ENCODE measurements around the gene SIGLEC7. TPM values are rescaled to one million over a fixed set of nuclear protein-coding genes. Genes with fewer than 3 reads are reported as not detected.

The SIGLEC7 gene
- total RNA-seq, 1 donor from 2014 or later: not detected

DNA sequence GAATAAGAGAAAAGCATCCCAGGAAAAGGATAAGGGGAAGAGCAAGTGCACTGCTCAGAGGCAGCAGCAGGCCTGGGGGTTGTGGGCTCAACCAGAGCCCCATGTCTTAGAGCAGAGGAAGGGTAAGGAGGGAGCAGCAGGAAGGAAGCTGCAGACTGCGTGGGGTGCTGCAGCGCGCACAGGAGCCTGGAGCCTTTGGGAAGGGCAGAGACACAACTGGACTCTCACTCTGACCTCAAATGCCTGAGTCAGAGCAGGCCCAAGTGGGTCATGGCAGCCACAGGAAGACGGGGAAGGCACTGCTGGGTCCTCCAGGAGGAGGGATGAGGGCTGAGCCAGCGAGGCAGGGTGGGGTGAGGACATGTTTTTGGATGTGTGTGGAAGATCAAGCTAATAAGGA, 31.6 kb downstream of the SIGLEC7 start:
- DNase-seq (ENCODE audit: low read depth) (no peak), FAIRE-seq (peak; percentile 50)
- Histone ChIP-seq H3K4me3 (ENCODE audit: low read depth, low read length) (no peak overlapping the region), H3K36me3 (ENCODE audit: control insufficient read depth, insufficient read depth, low read length) (no peaks in the 10 kb centered on the region), H3K27me3 (ENCODE audit: control insufficient read depth, insufficient read depth, low read length) (no peaks in the 10 kb centered on the region)
- TF ChIP-seq, protein P1, sequence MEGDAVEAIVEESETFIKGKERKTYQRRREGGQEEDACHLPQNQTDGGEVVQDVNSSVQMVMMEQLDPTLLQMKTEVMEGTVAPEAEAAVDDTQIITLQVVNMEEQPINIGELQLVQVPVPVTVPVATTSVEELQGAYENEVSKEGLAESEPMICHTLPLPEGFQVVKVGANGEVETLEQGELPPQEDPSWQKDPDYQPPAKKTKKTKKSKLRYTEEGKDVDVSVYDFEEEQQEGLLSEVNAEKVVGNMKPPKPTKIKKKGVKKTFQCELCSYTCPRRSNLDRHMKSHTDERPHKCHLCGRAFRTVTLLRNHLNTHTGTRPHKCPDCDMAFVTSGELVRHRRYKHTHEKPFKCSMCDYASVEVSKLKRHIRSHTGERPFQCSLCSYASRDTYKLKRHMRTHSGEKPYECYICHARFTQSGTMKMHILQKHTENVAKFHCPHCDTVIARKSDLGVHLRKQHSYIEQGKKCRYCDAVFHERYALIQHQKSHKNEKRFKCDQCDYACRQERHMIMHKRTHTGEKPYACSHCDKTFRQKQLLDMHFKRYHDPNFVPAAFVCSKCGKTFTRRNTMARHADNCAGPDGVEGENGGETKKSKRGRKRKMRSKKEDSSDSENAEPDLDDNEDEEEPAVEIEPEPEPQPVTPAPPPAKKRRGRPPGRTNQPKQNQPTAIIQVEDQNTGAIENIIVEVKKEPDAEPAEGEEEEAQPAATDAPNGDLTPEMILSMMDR (IDR thresholded peaks at IDR 0.05; ENCODE audit: insufficient read depth, low read length, severe bottlenecking): no peak

DNA sequence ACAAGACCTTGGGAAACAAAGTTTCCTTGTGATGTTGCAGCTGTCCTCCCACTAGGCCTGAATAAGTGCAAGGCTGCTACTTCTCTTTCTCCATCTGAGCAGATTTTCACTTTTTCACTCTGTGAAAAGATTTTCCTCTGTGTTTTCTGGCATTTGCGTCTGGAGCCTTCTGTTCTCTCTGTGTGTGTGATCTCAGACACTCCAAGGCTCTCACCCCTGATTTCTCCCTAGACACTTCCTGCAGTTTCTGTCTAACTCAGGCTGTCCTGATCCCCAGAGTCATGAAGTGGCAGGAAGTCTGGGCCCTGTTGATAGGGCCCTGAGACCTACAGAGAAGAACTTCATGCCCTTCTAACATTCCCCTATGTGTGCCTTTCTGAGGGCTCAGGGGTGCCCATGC, 37.2 kb downstream of the SIGLEC7 start:
- FAIRE-seq: no peak
- TF ChIP-seq, protein P1 (IDR thresholded peaks at IDR 0.05; ENCODE audit: insufficient read depth, low read length, severe bottlenecking): no peak
- DNase-seq (ENCODE audit: low read depth): no peak
- H3K4me3 ChIP-seq (ENCODE audit: low read depth, low read length): no peak overlapping the region
- H3K36me3 ChIP-seq (ENCODE audit: control insufficient read depth, insufficient read depth, low read length): no peaks in the 10 kb centered on the region
- H3K27me3 ChIP-seq (ENCODE audit: control insufficient read depth, insufficient read depth, low read length): no peaks in the 10 kb centered on the region

DNA sequence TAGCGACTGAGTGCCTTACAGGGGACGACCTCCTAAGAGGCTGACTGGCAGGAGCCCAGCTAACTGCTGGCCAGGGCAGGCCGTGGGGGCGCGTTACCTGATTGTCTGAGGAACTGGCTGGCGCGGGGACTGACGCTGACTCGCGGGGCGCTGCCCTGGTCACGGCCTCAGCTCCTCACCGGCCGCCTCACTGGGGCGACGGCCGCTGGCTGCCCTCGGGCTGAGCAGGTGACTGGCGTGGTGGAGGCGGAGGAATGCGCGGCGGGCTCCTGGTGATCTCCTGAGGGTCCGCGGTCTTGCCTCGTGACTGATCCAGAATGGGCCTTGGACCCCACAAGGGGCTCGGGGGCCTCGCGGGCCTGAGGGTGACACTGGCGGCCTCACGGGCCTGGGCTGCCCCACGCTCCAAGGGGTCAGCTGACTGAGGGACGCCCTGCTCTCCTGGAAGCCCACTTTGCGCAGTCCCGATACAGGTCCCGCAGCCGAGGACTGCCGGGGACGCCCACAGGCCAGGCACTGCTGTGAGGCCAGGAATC, 39.3 kb downstream of the SIGLEC7 start:
- no peak for FAIRE-seq
- Histone ChIP-seq H3K36me3 (ENCODE audit: control insufficient read depth, insufficient read depth, low read length) (no peaks in the 10 kb centered on the region), H3K4me3 (ENCODE audit: low read depth, low read length) (no peak overlapping the region), H3K27me3 (ENCODE audit: control insufficient read depth, insufficient read depth, low read length) (no peaks in the 10 kb centered on the region)
- no peak for DNase-seq (ENCODE audit: low read depth)
- TF ChIP-seq, protein P1 (IDR thresholded peaks at IDR 0.05; ENCODE audit: insufficient read depth, low read length, severe bottlenecking): no peak

DNA sequence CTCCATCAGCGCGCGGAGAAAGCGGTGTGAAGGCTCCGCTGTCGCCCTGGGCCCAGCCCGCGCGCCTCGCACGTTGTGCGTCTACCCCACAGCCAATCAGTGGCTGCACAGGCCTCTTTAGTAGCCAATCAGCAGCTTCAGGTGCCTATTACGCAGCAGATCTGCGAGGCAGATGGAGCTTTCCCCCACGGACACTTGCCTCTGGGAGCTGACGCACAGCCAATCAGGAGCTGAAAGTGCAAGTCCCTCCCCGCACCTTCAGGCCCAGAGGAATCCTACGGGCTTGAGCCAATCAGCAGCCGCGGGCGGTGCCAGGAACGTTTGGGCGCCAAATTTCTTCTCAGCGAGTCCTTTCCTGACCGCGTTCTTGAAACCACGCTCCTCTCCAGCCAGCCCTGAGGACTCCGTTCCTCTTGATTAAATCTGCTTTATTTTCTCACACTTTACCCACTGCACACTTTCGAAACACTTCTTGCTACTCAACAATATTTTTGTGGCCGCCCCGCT, 39.9 kb downstream of the SIGLEC7 start:
- H3K4me3 ChIP-seq (ENCODE audit: low read depth, low read length): no peak overlapping the region
- DNase-seq (ENCODE audit: low read depth) (no peak), FAIRE-seq (peak; percentile 40)
- TF ChIP-seq, protein P1 (IDR thresholded peaks at IDR 0.05; ENCODE audit: insufficient read depth, low read length, severe bottlenecking): no peak
- H3K27me3 ChIP-seq (ENCODE audit: control insufficient read depth, insufficient read depth, low read length): no peaks in the 10 kb centered on the region
- H3K36me3 ChIP-seq (ENCODE audit: control insufficient read depth, insufficient read depth, low read length): no peaks in the 10 kb centered on the region

DNA sequence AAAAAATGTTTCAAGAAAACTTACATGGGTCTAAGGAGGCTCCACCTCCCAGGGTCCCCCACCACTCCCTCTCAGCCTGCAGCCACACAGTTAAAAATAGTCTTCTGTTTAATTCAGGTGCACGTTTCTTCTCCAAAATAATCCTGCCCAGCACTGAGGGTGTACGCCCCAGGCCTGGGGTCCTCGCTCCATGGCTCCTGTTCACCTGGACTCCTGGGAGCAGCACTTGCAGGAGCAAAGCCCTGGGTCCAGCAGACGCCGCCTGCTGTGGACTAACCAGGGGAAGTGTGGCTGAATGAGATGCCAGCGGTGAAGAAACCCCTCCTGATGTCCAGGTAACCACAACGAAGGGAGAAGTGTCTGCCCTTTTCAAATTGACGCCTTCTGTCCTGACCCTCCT, 41.5 kb downstream of the SIGLEC7 start:
- TF ChIP-seq, protein P1 (IDR thresholded peaks at IDR 0.05; ENCODE audit: insufficient read depth, low read length, severe bottlenecking): no peak
- H3K4me3 ChIP-seq (ENCODE audit: low read depth, low read length): no peak overlapping the region
- H3K36me3 ChIP-seq (ENCODE audit: control insufficient read depth, insufficient read depth, low read length): no peaks in the 10 kb centered on the region
- FAIRE-seq: no peak
- no peak for DNase-seq (ENCODE audit: low read depth)
- no peaks in the 10 kb centered on the region for H3K27me3 ChIP-seq (ENCODE audit: control insufficient read depth, insufficient read depth, low read length)

Data from bronchial epithelial cell (primary cell).